GM19193 (cell line): ENCODE data around the gene VKORC1L1.

Experiments
- POLR2A ChIP-seq: IDR thresholded peaks from 4 replicates; pipeline ENCODE4 v1.6.1; 2011; ENCODE audit not compliant: insufficient read depth, insufficient read length; ENCODE audit errors: extremely low read depth

The VKORC1L1 gene

GRCh38 chr7:65967361-65968155 lies 94.7 kb downstream of the VKORC1L1 start:
- TF ChIP-seq POLR2A: no peak

GRCh38 chr7:65968256-65969185 lies 95.6 kb downstream of the VKORC1L1 start:
- TF ChIP-seq POLR2A: no peak

GRCh38 chr7:65971021-65971420 lies 98.1 kb downstream of the VKORC1L1 start:
- TF ChIP-seq POLR2A: no peak

- TF ChIP-seq POLR2A: no peak
Measured at GRCh38 chr7:65972976-65973375, 100.1 kb downstream of the VKORC1L1 start.

GRCh38 chr7:65974191-65974801 lies 101.4 kb downstream of the VKORC1L1 start:
- TF ChIP-seq POLR2A: no peak

- TF ChIP-seq POLR2A: no peak
Measured at GRCh38 chr7:65974876-65975275, 102.0 kb downstream of the VKORC1L1 start.

- TF ChIP-seq POLR2A: no peak
Measured at GRCh38 chr7:65975814-65976445, 103.1 kb downstream of the VKORC1L1 start.

GRCh38 chr7:65976659-65977196 lies 103.9 kb downstream of the VKORC1L1 start:
- no peak for TF ChIP-seq POLR2A

- TF ChIP-seq POLR2A: no peak
Measured at GRCh38 chr7:65978891-65979582, 106.2 kb downstream of the VKORC1L1 start.

GRCh38 chr7:65979583-65980477 lies 107.0 kb downstream of the VKORC1L1 start:
- no peak for TF ChIP-seq POLR2A

GRCh38 chr7:65980478-65981250 lies 107.8 kb downstream of the VKORC1L1 start:
- peak; percentile 50 for TF ChIP-seq POLR2A
